HG02678 (cell line): ENCODE measurements around the gene FBLN2.

ENCODE experiments used
- ATAC-seq: cut with Tn5 transposase; IDR thresholded peaks from one replicate; pipeline ENCODE4 v1.9.1; 2021; ENCODE audit warnings: mild to moderate bottlenecking, moderate library complexity; ENCODE audit not compliant: unreplicated experiment

Gene FBLN2

GRCh38 chr3:13596426-13597205, 47.7 kb downstream of the FBLN2 start:
- no peak for ATAC-seq

GRCh38 chr3:13597661-13598060, 48.7 kb downstream of the FBLN2 start:
- no peak for ATAC-seq

GRCh38 chr3:13598201-13598600, 49.3 kb downstream of the FBLN2 start:
- no peak for ATAC-seq

- ATAC-seq: no peak
Observed at GRCh38 chr3:13598926-13599886, 50.3 kb downstream of the FBLN2 start.

- ATAC-seq: no peak
Observed at GRCh38 chr3:13599887-13600450, 51.0 kb downstream of the FBLN2 start.

GRCh38 chr3:13600950-13601691, 52.2 kb downstream of the FBLN2 start:
- no peak for ATAC-seq

GRCh38 chr3:13601692-13602080, 52.8 kb downstream of the FBLN2 start:
- no peak for ATAC-seq

- no peak for ATAC-seq
Observed at GRCh38 chr3:13605555-13605954, 56.6 kb downstream of the FBLN2 start.

- no peak for ATAC-seq
Observed at GRCh38 chr3:13607821-13608597, 59.1 kb downstream of the FBLN2 start.

GRCh38 chr3:13608969-13609725, 60.2 kb downstream of the FBLN2 start:
- ATAC-seq: no peak

GRCh38 chr3:13610006-13610570, 61.2 kb downstream of the FBLN2 start:
- ATAC-seq: no peak

GRCh38 chr3:13611221-13611620, 62.3 kb downstream of the FBLN2 start:
- no peak for ATAC-seq

GRCh38 chr3:13612829-13613228, 63.9 kb downstream of the FBLN2 start:
- ATAC-seq: no peak

- ATAC-seq: no peak
Observed at GRCh38 chr3:13613343-13614190, 64.6 kb downstream of the FBLN2 start.

GRCh38 chr3:13614607-13615006, 65.7 kb downstream of the FBLN2 start:
- ATAC-seq: no peak

- no peak for ATAC-seq
Observed at GRCh38 chr3:13615019-13615528, 66.1 kb downstream of the FBLN2 start.

GRCh38 chr3:13616359-13616758, 67.4 kb downstream of the FBLN2 start:
- ATAC-seq: no peak
